Fibroblast of skin of abdomen (primary cell): ENCODE results near the gene CERS1.

Experiments used
- DNase-seq: peaks from one replicate; pipeline ENCODE4 v3.0.0-alpha.2; 2013

Gene CERS1

DNA sequence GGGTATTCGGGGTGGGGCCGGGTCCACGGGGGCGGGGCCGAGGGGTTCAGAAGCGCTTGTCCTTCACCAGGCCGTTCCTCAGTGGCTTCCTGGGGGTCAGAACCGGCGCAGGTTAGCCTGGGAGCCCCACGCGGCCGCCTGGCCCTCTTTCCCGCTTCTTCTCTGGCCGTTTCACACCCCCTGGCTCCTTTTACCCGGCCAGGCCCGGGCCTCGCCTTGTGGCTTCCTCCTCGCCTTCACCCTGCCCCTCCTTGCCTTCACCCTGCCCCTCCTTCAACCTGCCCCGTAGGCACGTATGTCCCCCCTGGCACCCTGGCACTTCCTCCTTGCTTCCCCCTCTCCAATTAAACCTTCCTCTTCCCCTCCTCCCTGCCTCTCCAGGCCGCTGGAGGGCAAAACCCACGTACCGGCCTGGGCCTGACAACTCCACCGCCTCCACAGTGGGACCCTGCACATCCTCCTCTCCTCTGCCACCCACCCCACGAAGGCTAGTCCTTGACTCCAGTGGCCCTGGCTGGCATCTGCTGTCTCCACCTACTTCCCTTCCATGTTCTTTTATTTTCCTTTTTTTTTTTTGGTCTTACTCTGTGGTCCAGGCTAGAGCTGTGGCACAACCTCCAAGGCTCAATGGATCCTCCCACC is 25.3 kb downstream of the CERS1 start:
- no peak for DNase-seq

DNA sequence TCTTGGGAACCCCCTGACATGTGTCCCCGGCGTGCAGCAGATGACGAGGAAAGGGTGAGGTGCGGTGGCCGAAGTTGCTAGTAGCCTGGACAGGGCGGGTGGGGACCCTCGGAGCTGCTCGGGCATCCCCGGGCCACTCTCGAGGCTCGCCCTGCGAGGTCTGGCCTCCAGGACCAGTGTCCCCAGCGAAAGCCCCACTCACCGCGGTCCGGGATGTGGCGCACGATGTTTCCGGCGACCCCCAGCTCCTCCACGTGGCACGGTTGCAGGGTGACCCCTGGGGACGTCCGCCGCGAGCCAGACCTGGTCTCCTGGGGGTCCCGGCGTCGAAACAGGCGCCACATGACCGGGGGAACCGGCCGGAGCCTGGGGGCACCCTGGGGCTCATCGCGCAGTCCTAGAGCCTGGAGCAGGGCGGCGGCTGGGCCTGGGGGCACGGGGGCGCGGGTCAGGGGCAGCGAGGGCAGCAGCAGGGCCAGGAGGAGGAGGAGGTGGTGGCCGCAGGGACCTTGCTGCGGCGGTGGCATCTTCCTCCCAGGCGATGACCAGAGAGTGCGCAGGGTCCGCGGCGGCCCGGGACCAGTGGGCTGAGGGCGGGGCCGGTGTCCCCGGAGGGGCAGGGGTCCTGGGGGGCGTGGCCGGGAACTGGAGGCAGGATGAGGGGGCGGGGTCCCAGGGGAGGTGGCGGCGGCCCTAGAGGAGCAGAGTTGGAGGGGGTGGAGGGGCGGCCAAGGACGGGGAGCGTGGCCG is 26.0 kb downstream of the CERS1 start:
- DNase-seq: no peak

- DNase-seq: no peak
Observed at GRCh38 chr19:18869023-18869618, 26.8 kb downstream of the CERS1 start.

DNA sequence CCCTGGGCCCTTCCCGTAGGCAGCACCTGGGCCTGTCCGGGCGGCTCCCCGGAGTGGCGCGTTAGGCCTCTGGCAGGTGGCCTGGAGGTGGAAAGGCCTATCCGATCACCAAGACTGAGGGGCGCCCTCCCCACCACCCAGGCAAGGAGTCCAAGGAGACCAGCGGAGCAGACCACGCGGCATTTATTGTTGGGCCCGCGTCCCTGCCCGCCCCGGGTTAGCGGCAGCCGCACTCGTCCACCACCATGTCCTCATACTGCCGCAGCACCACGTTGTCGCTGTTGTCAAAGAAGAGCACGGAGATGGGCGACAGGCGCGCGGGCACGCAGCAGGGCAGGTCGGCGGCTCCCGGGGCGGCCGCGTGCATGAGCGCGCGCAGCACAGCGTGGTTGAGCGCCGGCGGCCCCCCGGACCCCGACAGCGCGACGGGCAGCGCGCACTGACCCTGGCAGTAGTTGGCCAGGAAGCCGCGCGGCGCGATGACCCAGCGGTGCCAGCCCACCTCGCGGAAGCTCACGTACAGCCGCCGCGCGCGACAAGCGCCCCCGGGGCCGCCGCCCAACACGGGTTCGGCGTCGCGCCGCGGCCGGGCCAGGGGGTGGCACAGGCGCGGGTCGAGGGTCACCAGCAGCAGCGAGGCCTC is 27.5 kb downstream of the CERS1 start:
- DNase-seq: no peak

- DNase-seq: no peak
Observed at GRCh38 chr19:18867751-18868150, 28.2 kb downstream of the CERS1 start.

DNA sequence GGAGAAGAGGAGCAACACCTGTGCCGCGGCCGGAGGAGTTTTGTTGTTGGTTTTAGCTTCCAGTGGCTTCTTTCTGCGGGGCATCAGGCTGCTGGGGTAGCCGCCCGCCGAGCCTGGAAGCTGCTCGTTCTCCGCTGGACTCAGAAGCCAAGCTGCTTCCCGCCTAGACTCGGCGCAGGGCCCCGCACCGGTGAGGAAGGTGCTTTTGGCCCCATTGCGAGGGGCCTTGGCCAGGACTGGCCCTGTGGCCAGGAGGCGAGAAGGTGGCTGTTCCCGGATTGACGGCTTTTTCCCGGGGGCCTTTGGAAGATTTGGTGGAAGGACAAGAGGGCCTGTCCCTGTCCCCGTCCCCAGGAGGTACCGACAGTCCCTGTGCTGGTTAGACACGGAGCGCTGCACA is 28.8 kb downstream of the CERS1 start:
- DNase-seq: no peak

GRCh38 chr19:18866800-18867123 is 29.2 kb downstream of the CERS1 start:
- DNase-seq: no peak

GRCh38 chr19:18865973-18866799 is 29.8 kb downstream of the CERS1 start:
- DNase-seq: peak; percentile 44

DNA sequence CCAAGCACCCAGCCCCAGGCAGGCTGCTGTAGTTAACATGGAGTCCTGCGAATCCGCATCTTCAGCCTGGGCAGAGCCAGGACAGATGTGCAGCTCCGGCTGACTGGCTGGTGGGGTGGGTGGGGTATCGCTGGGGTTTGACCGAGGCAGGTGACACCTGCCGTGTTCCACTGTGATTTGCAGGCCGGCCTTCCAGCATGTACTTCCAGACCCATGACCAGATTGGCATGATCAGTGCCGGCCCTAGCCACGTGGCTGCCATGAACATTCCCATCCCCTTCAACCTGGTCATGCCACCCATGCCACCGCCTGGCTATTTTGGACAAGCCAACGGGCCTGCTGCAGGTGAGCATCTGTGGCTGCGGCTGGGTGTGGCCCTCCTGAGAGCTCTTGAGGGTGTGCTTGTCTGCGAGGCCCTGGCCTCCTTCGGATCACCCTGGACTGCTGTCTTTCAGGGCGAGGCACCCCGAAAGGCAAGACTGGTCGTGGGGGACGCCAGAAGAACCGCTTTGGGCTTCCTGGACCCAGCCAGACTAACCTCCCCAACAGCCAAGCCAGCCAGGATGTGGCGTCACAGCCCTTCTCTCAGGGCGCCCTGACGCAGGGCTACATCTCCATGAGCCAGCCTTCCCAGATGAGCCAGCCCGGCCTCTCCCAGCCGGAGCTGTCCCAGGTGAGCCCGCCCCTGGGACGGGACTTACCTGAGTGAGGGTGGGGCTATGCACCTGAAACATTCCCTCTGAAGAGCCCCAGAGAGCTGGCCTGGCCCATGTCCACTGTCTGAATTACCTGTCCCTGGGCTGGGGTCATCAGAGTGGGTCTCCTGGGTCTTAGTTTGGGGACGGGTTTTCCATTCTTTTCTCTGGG is 30.6 kb downstream of the CERS1 start:
- no peak for DNase-seq

DNA sequence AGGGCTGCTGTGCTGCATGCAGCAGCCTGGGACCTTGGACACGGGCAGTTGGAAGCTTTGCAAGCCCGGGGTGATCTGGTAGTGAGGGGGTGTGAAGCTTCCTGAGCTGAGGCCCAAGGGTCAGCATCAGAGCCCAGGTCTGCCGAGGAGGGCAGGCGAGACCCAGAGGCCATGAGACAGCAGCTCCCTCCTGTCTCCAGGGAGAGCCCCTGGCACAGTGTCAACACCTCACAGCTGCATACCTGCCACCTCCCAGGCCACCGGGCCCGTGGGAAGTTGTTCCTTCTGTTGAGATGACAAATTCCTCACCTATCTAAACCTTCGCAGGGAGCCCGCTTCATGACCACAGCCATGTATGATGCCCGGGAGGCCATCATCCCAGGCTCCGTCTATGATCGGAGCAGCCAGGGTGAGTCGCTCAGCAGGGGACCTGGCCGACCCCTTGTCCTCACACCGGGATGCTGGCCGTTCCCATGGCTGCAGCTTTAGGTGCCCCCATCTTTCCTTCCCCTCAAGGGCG is 32.1 kb downstream of the CERS1 start:
- DNase-seq: no peak

GRCh38 chr19:18862976-18863842 is 32.7 kb downstream of the CERS1 start:
- DNase-seq: no peak

DNA sequence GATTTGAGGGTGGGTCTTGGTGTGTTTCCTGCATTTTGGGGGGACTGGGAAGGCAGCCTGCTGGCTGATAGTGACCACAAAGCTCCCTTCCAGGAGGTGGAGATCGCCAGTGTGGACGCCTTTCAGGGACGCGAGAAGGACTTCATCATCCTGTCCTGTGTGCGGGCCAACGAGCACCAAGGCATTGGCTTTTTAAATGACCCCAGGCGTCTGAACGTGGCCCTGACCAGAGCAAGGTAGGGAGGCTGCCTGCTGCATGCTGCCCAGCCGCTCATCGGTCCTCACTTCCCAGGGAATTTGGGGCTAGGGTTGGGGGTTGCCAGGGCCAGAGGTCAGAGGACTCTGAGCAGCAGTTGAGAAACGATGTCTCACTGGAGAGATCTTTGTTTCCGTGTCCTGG is 34.0 kb downstream of the CERS1 start:
- no peak for DNase-seq

DNA sequence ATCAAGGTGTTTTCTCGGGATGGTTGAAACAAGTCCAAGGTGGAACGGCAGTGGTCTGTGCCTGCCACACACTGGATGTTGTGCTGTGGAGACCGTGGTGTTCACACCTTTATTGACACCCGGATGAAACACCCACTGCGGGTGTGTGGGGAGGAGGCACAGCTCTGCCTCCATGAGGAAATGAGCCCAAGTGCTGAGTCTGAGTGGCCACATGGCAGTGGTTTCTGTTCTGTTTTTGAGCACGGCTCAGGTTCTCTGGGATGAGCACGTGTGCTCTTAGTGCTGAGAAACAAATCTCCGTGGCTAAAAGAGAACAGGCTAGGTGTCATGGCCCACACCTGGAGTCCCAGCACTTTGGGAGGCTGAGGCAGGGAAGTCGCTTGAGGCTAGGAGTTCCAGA is 34.7 kb downstream of the CERS1 start:
- DNase-seq: no peak

GRCh38 chr19:18860725-18861124 is 35.2 kb downstream of the CERS1 start:
- DNase-seq: no peak

DNA sequence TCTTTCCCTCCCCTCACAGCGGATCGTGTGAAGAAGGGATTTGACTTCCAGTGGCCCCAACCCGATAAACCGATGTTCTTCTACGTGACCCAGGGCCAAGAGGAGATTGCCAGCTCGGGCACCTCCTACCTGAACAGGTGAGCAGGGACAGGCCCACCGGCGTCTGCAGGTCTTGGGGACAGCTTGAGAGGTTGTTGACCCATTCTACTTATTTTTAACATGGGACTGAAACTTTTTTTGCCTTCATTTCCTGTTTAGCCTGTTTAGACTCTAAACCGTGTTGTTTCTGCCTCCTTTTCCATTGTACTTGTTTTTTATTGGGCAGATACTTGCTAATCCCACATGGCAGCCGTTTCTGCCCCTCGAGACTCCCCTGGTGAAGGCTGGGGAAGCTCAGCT is 35.7 kb downstream of the CERS1 start:
- DNase-seq: no peak

DNA sequence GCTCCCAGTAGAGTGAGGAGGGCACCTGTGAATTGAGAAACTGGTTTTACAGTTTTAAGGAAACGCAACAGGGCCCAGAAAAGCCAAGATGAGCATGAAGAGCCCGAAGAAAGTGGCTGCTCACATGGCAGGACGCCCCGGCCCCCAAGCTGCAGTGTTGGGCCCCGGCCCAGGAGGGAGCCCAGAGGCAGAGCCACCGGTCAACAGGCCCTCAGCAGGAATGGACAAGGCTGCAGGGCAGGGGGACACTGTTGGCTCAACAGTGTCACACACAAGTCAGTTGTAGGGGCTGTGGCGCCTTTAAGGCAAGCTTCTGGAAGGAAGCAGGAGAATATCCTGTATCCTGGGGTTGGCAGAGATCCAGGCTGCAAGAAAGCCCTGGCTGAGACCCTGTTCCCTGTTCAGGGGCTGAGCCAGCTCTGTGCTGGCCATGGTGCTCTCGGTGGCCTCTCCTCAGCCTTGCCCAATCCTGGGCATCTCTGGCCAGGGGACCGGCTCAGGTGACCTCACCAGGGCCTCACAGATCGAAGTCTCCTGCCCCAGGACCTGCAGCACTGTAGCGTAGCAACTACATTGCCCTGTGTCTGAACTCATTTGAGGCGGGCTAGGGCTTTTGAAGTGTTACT is 36.2 kb downstream of the CERS1 start:
- no peak for DNase-seq

GRCh38 chr19:18858906-18859646 is 36.9 kb downstream of the CERS1 start:
- no peak for DNase-seq

DNA sequence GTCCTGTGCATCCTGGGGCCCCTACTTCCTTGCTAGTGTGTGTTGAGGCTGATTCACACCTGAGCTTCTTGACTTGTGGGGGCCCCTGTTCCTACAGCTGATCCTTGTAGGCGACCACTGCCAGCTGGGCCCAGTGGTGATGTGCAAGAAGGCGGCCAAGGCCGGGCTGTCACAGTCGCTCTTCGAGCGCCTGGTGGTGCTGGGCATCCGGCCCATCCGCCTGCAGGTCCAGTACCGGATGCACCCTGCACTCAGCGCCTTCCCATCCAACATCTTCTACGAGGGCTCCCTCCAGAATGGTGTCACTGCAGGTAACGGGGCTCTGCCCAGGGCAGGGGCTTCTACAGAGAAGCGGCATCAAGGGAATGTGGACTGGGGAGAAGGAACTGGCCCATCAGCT is 38.7 kb downstream of the CERS1 start:
- no peak for DNase-seq

DNA sequence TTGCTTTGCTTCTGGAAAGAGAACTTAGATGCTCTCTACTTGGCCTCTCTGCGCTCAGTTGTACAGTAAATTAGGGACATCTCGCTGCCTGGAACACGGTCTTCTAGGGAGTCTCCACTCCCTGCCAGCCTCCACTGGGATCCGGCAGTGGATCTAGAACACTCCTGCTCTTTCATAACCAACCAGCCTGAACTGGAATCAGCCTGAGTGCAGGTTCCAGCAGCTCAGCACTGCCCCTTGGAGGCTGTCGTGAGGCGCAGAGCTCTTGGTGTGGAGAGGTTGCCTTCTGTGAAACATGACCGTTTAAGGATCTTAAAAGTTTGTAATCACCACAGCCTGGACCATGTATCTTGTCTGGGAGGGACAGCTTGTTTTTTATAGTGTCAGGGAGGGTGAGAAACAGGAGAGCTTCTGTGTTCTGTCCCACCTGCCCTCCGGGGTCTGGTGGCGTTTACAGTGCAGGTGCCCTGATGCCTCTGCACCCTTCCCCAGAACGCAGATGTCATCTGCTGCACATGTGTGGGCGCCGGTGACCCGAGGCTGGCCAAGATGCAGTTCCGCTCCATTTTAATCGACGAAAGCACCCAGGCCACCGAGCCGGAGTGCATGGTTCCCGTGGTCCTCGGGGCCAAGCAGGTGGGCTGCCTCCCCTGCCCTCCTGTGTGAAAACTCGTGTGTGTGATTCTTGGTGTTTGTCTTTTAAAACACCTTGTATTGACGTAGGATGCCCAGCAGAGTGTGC is 39.4 kb downstream of the CERS1 start:
- DNase-seq: peak; percentile 22
